22Rv1 (cell line): ENCODE results near the gene NT5DC1.

Experiments used
- H3K27ac ChIP-seq: fragments of 450-650 bp; 2 replicates; pipeline ENCODE4 v1.5.1; 2017
- CTCF ChIP-seq: fragments of 450-650 bp; IDR thresholded peaks from 2 replicates; pipeline ENCODE4 v1.5.1; 2017; ENCODE audit warnings: mild to moderate bottlenecking
- ZFX ChIP-seq: fragments of 450-650 bp; IDR thresholded peaks from 2 replicates; pipeline ENCODE4 v1.6.1; 2017; ENCODE audit warnings: antibody characterized with exemption, borderline replicate concordance

The NT5DC1 gene

GRCh38 chr6:116074732-116075390 lies 25.8 kb upstream of the NT5DC1 start:
- TF ChIP-seq CTCF = no peak
- no peak for TF ChIP-seq ZFX
- no peak overlapping the region for H3K27ac ChIP-seq

GRCh38 chr6:116078522-116078921 lies 22.1 kb upstream of the NT5DC1 start:
- no peak overlapping the region for H3K27ac ChIP-seq
- TF ChIP-seq CTCF (no peak), ZFX (no peak)

- H3K27ac ChIP-seq = no peak overlapping the region
- no peak for TF ChIP-seq ZFX
- no peak for TF ChIP-seq CTCF
Measured at GRCh38 chr6:116078945-116079344, 21.7 kb upstream of the NT5DC1 start.

GRCh38 chr6:116083052-116083451 lies 17.6 kb upstream of the NT5DC1 start:
- TF ChIP-seq CTCF (no peak), ZFX (no peak)

GRCh38 chr6:116084284-116084683 lies 16.4 kb upstream of the NT5DC1 start:
- TF ChIP-seq ZFX = no peak
- TF ChIP-seq CTCF = no peak
- no peak overlapping the region for H3K27ac ChIP-seq

More at GRCh38 chr6:116083052-116083451, 17.6 kb upstream of the NT5DC1 start:
- H3K27ac ChIP-seq = no peak overlapping the region

GRCh38 chr6:116087437-116088027 lies 13.1 kb upstream of the NT5DC1 start:
- no peak for TF ChIP-seq ZFX
- TF ChIP-seq CTCF = no peak

GRCh38 chr6:116088946-116089345 lies 11.7 kb upstream of the NT5DC1 start:
- TF ChIP-seq CTCF (no peak), ZFX (no peak)
- H3K27ac ChIP-seq = no peak overlapping the region

More at GRCh38 chr6:116087437-116088027, 13.1 kb upstream of the NT5DC1 start:
- no peak overlapping the region for H3K27ac ChIP-seq
